ENCODE data around the gene WWP2. TPM values are rescaled to one million over a fixed set of nuclear protein-coding genes. Genes with fewer than 3 reads are reported as not detected.
A peak's percentile ranks its signal among the peaks of the same experiment; 100 is the strongest.
"Not testable (repeated sequence)": the region's sequence is repeated elsewhere in the genome, so short reads cannot be mapped to it uniquely, and the experiment has no call there.

The WWP2 gene
- total RNA-seq, 1 donor from 2014 or later: 91.5 TPM

DNA sequence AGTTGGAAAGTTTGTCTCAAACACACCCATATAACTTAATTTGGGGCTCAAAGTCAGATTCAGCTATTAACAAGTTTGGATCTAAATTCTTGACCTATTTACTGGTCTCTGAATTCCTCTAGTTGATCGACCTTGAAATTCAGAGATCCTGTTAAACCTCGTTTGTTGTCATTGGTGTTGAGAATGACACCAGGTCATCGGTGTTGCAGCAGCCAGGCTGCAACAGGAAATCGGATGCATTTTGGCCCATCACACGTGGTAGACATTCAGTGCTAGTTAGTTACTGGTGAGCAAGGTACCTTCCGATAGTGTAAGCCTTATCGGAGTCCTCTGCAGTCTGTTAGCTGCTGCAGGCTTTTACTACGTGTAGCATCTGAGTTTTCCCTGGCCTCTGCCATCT, 82.3 kb downstream of the WWP2 start:
- ATAC-seq (no peak), DNase-seq (ENCODE audit: low spot score) (no peak)
- intact Hi-C loops (cut with DNase I): no loop called here

DNA sequence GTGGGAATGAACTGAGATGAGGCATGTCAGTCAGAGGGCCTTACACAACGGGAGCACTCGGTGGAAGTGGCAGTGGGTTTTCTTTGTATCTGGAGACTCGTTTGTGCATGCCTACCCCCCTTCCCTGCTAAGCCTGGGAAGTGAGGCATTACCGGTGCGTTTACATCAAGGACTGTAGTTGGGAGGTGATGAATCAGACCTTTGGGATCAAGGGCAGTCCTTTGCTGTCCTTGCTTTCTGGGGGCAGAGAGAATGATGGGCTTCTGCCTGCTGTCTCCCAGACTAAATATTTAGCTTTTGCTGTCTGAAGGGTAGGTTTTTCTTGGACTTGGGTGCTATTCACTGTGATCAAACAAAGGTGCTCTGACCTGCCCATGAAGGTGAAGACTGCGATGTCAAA, 83.0 kb downstream of the WWP2 start:
- ATAC-seq: no peak
- no peak for DNase-seq (ENCODE audit: low spot score)
- intact Hi-C loops (cut with DNase I): no loop called here

DNA sequence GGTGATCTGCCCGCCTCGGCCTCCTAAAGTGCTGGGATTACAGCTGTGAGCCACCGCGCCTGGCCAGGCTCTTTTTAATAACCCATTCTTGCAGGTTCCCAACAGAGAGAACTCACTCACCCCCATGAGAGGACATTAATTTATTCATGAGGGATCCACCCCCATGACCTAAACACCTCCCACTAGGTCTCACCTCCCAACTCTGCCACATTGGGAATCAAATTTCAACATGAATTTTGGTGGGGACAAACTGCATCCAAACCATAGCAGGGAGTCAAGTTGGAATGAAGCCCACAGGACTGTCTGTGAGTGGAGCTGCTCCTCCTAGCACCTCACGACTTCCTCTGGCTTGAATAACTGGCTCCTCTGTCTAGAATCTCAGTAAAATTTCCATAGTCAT, 85.5 kb downstream of the WWP2 start:
- no peak for ATAC-seq
- no peak for DNase-seq (ENCODE audit: low spot score)
- intact Hi-C loops (cut with DNase I): no loop called here

DNA sequence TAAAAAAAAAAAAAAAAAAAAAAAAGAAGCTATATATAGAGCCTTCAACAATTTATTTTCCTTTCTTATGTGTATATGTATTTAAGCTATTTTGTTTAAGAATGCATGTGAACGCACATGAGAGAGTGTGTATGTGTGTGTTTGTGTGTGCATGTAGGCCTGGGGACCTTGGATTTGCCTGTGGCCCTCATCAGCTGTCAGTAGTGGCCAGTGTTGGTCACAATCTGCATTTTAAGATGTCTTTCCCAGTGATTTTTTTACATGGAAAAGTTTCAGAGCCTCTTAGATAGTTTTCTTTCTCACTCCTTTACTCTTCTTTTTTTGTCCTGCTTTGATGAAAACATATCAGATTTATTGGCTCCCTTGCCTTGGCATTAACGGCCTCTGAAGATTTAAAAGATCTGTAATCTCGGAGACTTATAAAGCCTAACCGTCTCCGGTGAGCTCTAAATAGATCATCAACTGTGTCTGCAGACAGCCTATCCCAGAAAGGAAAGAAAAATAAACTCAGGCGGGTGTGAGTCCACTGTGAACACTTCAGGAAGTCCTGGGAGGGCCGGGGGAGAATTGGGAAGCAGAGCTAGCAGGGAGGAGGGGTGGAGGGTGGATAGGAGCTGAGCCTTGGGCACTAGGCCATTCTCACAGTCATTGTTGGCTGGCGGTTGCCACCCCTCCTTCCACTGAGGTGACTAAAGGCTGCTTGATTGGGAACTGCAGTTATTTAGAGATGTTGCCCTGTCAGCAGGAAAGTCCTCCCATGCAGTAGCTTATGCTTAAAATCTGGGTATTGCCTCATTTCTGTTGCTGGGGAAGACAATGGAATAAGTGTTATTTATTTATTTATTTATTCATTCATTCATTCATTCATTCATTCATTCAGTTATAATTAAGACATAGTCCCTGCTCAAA, 86.8 kb downstream of the WWP2 start:
- intact Hi-C loops (cut with DNase I): no loop called here
- ATAC-seq (peak; percentile 97), DNase-seq (ENCODE audit: low spot score) (peak; percentile 86)

DNA sequence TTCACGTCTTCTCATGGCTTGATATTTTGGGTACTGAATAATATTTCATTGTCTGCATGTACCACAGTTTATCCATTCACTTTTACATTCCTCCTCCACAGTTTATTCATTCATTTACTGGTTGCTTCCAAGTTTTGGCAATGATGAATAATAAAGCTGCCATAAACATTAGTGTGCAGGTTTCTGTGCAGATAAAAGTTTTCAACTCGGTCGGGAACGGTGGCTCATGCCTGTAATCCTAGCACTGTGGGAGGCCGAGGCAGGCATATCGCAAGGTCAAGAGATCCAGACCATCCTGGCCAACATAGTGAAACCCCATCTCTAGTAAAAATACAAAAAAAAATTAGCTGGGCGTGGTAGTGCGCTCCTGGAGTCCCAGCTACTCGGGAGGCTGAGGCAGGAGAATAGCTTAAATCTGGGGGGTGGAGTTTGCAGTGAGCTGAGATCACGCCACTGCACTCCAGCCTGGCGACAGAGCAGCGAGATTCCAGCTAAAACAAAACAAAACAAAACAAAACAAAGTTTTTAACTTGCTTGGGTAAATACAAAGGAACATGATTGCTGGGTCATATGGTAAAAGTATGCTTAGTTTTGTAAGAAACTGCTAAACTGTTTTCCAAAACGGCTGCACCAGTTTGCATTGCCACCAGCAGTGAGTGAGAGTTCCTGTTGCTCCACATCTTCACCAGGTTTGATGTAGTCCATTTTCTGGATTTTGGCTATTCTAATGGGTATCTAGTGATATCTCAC, 89.5 kb downstream of the WWP2 start:
- ATAC-seq: no peak
- intact Hi-C loops (cut with DNase I): no loop called here
- DNase-seq (ENCODE audit: low spot score): no peak

DNA sequence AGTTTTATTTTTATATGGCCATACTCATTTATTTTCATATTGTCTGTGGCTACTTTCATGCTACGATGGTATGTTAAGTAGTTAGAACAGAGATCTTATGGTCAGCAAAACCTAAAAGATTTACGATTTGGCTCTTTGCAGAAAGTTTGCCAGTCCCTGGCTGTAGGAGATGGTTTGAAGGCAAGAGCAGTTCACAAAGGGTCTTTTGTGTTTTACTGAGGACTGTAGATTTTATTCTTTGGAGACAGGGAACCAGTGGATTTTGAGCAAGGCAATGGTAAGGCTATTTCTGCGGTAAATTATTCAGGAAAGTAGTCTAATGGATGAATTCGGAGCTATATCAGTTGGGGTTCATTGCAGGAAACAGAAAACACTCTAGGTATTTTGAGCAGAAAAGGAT, 90.7 kb downstream of the WWP2 start:
- ATAC-seq: no peak
- no peak for DNase-seq (ENCODE audit: low spot score)
- intact Hi-C loops (cut with DNase I): no loop called here

DNA sequence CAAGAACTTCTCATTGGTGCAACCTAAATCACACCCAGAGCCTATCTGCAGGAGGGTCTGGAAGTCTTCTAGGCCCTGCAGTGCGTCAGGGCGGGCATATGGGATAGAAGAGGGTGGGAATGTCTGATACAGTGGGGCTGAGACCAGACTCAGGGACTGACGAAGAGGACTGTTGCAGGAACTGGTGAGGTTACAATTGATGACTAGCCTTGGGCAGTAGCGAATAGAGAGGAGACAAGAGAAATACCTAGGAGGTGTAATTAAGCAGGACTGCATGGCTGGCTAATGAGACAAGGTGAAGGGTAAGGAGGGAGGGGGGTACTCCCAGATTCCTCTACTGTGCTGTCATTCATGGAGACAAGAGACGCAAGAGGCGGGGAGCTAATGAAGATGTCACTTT, 91.3 kb downstream of the WWP2 start:
- intact Hi-C loops (cut with DNase I): no loop called here
- no peak for ATAC-seq
- no peak for DNase-seq (ENCODE audit: low spot score)

DNA sequence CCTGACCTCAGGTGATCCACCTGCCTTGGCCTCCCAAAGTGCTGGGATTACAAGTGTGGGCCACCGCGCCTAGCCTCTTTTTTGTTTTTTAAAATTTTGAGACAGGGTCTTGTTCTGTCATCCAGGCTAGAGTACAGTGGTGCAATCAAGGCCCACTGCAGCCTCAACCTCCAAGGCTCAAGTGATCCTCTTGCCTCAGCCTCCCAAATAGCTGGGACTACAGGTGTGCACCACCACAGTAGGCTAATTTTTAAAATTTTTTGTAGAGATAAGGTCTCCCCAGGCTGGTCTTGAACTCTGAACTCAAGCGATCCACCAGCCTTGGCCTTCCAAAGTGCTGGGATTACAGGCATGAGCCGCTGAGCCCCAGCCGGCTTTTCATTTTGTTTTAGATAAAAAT, 92.6 kb downstream of the WWP2 start:
- ATAC-seq; intact Hi-C loops (cut with DNase I): not testable (repeated sequence)
- peak; percentile 25 for DNase-seq (ENCODE audit: low spot score)

DNA sequence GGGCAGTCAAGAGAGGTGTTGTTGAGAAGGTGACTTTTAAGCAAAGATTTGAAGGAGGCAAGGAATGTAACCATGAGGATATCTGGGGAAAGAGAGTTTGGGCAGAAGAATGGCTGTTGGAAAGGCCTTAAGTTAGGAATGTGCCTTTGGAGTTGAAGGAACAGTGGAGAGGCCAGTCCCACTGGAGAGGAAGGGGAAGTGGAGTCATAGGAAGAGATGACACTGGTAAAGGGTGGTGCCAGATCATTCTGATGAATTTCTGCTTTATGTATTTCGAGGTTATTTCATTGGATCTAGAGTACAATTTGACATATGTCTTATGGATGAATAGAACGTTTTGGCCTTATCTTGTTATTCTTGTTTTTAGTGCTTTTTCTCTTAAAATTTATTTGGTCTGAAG, 93.5 kb downstream of the WWP2 start:
- DNase-seq (ENCODE audit: low spot score) (no peak), ATAC-seq (no peak)
- intact Hi-C loops (cut with DNase I): no loop called here

DNA sequence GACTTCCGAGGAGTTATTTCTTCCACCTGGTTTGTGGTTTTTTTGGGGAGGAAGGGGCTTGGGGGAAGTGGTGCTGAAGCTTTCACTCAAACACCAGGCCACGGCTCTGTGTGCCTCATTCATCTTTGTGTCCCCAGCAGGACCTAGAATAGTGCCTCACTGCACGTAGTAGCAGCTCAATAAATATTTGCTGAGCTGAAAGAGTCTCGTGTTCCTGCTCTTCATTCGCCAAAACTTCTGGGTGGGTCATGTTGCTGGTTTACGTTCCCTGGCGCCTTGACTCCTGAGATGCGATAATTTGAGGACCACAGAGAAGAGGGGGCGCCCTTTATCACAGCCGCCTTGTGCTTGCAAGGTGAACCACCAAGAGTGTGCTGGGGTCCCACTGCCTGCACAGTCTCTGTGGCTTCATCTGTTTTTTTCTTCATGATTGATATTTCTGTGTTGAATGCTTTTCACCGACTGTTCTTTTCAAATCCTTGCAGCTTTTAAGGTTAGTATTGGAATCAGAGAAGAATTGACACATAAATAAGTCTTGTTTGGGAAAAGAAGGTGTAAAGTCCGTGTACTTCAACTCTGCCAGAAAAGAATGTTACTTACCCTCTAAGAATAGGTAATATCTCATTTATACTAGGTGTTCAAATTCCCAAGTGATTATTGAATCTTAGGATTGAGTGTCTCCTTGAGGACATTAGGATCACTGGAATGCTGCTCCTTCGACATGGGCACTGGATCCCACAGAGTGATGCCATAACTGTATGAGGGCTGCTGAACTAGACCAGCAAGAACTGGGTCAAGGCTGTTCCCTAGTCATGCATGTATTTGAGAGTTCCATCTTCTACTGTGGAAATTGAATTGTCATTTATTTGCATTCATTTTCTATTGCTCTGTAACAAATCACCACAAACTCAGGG, 96.3 kb downstream of the WWP2 start:
- DNase-seq (ENCODE audit: low spot score) (no peak), ATAC-seq (no peak)
- intact Hi-C loops (cut with DNase I): no loop called here

DNA sequence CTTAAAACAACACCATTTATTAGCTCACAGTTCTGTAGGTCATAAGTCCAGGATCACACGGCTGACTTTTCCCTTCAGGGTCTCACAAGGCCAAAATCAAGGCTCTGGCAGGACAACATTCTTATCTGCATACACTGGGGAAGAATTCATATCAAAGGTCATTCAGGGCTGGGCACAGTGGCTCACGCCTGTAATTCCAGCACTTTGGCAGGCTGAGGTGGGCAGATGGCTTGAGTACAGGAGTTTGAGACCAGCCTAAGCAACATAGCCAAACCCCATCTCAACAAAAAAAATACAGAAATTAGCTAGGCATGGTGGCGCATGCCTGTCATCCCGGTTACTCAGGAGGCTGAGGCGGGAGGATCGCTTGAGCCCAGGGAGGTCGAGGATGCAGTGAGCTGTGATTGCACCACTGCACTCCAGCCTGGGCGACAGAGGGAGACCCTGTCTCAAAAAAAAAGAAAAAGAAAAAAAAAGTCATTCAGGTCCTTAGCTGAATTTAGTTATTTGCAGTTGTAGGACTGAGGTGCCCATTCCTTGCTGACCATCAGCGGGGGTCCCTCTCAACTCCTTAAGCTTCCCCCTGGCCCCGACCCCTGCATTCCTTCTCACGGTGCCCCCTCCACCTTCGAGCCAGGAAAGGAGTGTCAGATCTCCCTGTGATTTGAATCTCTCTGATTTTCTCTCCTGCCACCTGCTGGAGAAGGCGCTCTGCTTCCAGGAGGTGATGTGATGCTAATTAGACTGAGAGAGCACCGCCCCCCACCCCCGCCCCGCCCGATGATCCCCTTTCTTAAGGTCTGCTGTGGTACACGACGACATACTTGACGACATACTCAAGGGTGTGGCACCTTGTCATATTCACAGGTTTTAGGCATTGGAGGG, 97.2 kb downstream of the WWP2 start:
- intact Hi-C loops (cut with DNase I): no loop called here
- DNase-seq (ENCODE audit: low spot score) (no peak), ATAC-seq (peak; percentile 45)

DNA sequence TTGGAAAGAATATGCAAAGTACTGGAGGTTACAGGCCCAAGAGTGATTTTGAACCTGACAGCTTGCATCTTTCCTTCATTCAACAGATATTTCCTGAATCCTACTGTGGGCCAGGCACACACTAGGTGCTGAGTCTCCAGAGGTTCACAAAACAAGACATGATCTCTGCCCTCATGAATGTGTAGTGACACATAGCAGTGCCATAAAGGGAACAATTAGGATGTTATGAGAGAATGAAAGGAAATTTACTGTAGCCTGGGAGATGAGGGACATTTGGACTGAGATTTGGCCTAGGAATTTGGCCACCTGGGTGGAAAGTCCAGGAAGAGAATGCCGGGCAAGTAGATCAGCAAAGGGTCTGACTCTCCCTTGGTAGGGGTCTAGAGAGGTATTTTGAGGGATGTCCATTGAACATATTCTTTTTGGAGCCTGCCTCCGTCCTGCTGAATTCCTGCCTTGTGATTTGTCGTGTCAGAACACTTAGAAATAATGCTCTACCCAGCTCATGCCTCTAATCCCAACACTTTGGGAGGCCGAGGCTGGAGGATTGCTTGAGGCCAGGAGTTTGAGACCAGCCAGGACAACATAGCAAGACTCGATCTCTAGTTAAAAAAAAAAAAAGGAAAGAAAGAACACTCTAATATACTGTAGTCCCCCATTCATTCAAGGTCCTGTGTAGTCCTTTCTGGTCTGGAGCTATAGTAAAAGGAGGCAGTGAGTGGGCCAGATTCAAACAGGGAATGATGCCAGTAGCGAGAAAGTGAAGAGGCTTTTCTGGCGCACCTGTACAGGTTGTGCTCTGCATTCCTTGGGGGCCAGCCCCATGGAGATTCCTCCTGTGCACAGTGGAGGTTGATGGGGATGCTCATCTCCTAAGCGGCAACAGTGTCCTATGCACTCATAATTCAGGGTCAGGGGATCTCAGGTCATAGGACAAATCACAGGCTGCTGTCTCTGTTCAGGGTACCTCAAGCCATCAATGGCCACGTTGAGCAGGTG, 98.4 kb downstream of the WWP2 start:
- intact Hi-C loops (cut with DNase I): no loop called here
- DNase-seq (ENCODE audit: low spot score) (no peak), ATAC-seq (peak; percentile 11)

DNA sequence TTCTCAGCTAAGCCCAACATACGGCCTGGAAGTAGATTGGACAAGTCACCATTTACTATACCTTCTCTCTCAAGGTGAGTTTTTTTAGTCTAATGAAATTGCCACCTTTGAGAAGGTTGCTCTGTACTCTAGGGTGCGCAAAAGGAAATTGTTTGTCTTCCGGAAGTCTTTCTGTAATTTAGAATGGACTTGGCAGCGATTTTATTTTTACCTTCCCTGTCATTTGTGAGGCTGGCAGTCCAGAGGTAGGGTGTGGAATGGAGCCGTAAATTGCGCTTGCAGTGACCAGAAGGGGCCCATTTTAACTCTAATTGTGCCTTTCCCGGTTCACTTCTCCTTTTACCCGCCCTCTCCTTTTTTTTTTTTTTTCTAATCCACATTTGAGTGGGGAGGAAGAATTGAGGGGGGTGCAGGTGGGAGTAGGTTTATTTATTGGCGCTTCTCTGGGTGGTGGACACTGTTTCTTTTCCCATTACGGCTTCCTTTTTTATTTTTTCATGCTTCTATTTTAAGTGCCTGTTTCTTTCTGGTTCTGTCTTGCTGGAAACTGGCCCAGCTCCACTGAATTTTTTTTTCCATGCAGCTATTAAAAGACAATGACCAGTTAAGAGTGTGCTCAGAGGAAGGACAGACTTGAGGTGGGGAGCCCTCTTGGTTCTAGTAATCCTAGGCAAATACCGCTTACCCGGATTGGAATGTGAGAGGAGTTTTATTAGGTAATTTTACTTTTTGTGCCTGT, 99.3 kb downstream of the WWP2 start:
- ATAC-seq (peak; percentile 93), DNase-seq (ENCODE audit: low spot score) (peak; percentile 63)
- intact Hi-C loops (cut with DNase I): no loop called here

DNA sequence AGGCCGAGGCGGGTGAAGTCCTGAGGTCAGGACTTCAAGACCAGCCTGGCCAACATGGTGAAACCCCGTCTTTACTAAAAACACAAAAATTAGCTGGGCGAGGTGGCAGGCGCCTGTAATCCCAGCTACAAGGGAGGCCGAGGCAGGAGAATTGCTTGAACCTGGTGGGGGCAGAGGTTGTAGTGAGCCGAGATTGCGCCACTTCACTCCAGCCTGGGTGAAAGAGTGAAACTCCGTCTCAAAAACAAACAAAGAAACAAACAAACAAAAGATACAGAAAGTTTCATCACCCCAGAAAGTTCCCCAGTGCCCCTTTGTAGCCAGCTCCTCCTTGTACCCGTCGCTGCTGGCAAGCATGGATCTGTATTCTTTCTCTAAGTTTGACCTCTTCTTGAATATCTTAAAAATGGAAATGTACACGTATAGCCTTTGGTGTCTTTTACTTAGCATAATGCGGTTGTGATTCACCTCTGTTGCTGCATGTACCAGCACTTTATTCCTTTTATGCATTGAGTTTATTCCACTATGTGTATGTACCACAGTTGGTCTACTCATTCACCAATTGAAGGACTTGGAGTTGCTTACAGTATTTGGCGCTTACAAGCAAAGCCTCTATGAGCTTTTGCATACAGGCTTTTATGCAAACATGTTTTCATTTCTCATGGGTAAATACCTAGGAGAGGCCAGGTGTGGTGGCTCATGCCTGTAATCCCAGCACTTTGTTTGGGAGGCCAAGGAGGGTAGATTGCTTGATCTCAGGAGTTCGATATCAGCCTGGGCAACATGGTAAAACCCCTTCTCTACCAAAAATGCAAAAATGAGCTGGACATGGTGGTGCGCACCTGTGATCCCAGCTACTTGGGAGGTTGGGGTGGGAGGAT, 101.5 kb downstream of the WWP2 start:
- ATAC-seq: no peak
- intact Hi-C loops (cut with DNase I): no loop called here
- peak; percentile 32 for DNase-seq (ENCODE audit: low spot score)

DNA sequence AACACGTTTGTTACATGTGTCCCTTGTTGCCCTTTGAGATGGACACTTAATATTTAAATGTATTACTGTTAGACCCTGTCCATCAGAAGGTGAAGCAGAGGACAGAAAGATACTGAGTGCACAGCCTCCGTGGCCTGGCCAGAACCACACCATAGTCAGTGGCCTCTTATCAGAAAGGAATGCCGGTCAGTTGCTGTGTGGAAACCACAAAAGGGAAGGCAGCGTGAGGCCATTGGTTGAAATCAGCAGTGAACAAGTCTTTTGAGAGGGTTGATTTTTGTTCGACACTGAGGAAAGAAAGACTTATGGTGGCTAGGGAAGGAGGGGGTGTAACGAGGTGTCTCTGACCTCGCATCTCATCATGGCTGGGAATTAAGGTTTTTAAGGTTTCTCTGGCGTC, 103.6 kb downstream of the WWP2 start:
- intact Hi-C loops (cut with DNase I): no loop called here
- DNase-seq (ENCODE audit: low spot score) (peak; percentile 34), ATAC-seq (no peak)

All from sciatic nerve (tissue), 2 donors.